Mammary epithelial cell (primary cell): ENCODE results near the gene TCERG1L.

Experiments
- CTCF ChIP-seq, 2 donors: IDR thresholded peaks in 1 of 2; conservative IDR thresholded peaks in 1 of 2; 2 replicates each; pipeline ENCODE4 v1.5.1; 2011 to 2012; ENCODE audit warnings: inconsistent platforms in 2 of 2, low read length in 2 of 2, mild to moderate bottlenecking in 2 of 2, control low read depth in 1 of 2, low read depth in 1 of 2; ENCODE audit not compliant: insufficient read depth in 1 of 2; ENCODE audit errors: extremely low read depth in 1 of 2
- EZH2 ChIP-seq: IDR thresholded peaks from 2 replicates; pipeline ENCODE4 v1.6.1; 2012; ENCODE audit warnings: low read length, inconsistent platforms, borderline replicate concordance

GRCh38 chr10:131166486-131166885 is 145.0 kb downstream of the TCERG1L start:
- TF ChIP-seq CTCF (conservative IDR thresholded peaks at IDR 0.05 in 1 of 2, IDR thresholded peaks at IDR 0.05 in 1 of 2; ENCODE audit: extremely low read depth in 1 of 2, insufficient read depth in 1 of 2, low read depth in 1 of 2, low read length in 2 of 2) (no peak), EZH2 (no peak)
